ENCODE measurements around the gene KLC1.

The KLC1 gene

DNA sequence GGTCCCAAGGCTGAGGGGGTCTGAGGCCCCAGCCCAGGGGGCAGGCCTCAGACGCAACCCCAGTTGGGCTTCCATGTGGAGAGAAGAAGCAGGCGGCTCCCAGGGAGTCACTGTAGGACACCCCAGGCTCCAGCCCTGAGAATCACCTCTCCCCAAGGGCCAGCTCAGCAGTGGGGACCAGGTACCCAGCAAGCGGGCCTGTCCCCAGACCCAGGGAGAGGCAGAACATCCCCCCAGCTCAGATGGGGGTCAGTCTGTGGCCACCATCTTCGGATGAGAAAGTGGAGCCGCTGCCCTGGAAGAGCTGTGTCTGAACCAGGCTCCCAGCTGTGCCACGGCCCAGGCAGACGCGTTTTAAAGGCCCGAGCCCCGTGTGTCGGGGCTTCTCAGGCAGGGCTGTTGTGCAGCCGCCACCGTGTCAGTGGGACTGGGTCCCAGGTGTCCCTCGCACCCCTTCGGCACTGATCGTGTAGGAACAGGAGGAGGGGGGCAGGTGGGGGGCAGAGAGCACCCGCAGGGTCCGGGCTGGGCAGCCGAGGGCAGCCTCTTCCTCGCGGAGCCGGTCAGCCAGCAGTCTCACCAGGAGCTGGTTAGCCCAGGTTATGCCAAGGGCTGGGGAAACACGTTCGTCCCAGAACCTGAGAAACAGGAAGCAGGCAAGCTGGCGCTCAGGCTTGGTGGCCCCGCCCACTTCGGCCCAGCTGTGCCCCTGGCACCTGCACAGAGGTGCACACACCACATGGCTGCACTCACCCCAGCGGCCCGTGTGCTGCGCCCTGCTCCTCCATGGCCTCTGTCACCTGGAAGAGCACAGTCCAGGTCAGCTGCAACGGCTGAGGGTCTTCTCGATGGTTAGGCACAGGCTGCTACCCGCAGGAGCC, 69.6 kb downstream of the KLC1 start:
- in situ Hi-C loops (cut with HindIII; ENCODE audit: low pct_ligation_motif_present, low pct_unique_long_range_greater_than_20kb, low sequenced_read_pairs), result no loop called here
- DNase-seq, result no peak

DNA sequence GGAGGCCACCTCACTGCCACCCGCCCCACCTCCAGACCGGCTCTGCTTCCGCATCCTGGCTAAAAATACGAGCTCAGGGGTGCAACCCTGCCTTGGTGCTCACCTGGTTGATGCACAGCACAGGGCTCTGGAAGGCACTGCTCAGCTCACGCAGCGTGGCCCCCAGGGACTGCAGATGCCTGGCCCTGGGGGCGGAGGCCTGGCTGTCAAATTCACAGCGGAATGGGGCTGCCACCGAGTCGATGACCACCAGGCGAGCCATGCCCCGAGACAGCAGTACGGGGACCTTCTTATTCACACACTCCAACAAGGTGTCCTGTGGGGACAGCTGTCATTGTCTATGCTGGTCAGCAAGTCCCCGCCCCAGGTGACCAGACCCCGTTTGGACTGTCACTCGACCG, 70.2 kb downstream of the KLC1 start:
- DNase-seq, result no peak

GRCh38 chr14:103699901-103700752, 71.1 kb downstream of the KLC1 start:
- in situ Hi-C loops (cut with HindIII; ENCODE audit: low pct_ligation_motif_present, low pct_unique_long_range_greater_than_20kb, low sequenced_read_pairs), result no loop called here
- DNase-seq, result no peak

More for the DNA sequence above, 70.2 kb downstream of the KLC1 start:
- in situ Hi-C loops (cut with HindIII; ENCODE audit: low pct_ligation_motif_present, low pct_unique_long_range_greater_than_20kb, low sequenced_read_pairs), result no loop called here

DNA sequence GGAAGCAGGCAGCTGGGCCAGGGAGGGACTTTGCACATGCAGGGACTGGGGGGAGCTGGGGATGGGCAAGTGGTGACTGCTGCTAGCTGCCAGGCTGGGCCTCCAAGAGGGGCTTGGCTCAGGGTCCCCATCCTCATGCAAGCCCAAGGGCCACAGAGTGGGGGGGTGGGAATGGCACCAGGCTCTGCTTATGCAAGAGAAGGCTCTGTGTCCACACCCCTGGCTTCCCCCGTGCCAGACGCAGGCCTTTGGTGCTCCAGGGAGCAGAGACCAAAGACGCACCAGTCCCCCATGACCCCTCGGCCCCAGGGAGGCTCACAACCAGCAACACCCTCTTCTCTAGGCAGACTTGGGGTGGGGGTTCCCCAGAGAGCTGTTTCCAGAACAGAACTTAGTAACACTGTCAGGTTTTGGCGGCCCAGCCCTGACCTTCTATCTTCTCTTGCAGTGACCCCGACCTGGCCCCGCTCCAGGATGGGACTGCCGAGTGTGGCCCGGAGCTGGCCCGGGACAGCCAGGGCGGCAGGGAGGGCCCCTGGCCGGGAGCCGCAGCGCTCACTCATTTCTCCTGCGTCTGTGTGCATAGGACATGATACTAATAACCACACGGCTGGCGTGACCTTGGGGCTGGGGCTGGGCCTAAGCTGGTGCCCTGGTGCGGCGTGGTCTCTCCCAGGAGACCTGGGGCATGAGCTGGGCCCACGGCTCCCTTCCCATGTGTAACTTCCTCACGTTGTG, 71.9 kb downstream of the KLC1 start:
- DNase-seq, result no peak
- in situ Hi-C loops (cut with HindIII; ENCODE audit: low pct_ligation_motif_present, low pct_unique_long_range_greater_than_20kb, low sequenced_read_pairs), result no loop called here

DNA sequence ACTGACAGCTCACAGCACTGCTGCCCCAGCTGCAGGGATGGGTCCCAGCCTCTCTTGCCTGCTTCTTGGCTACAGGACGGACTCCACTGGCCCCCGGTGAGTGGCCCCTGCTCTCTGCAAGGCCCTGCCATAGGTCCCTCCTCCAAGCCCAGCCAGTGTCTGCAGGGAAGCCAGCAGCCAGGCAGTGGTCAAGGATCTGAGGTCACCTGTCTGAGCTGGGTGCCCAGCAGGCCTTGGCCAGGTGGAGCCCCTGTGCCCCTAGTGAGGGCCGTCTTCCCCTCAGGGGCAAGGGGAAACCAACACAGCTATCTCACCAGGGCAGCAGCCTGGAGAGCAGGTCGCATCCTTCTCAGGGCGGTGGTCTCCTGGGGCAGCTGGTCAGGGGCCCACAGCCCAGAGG, 73.1 kb downstream of the KLC1 start:
- in situ Hi-C loops (cut with HindIII; ENCODE audit: low pct_ligation_motif_present, low pct_unique_long_range_greater_than_20kb, low sequenced_read_pairs), result no loop called here
- DNase-seq, result no peak

GRCh38 chr14:103702497-103703432, 73.8 kb downstream of the KLC1 start:
- DNase-seq, result no peak
- in situ Hi-C loops (cut with HindIII; ENCODE audit: low pct_ligation_motif_present, low pct_unique_long_range_greater_than_20kb, low sequenced_read_pairs), result no loop called here

- DNase-seq, result no peak
- in situ Hi-C loops (cut with HindIII; ENCODE audit: low pct_ligation_motif_present, low pct_unique_long_range_greater_than_20kb, low sequenced_read_pairs), result no loop called here
These were observed 74.7 kb downstream of the KLC1 start for GRCh38 chr14:103703433-103704385.

DNA sequence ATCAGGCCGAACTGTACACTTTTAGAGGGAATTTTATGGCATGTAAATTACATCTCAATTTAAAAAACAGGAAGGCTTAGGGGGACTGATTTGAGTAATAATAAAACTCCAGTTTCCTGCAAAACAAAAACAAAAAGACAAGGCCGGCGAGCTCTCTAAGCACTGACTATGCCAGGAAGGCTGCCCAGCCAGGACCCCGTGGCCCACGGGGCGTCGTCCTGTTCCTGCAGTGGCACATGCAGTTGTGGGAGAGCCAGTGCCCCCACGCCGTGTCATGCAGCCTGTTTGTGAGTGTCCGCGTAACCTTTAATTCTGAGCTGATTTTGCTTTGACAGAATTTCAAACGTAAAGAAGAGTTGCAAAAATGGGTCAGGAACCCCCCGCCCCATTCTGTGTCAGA, 75.7 kb downstream of the KLC1 start:
- no peak for DNase-seq
- in situ Hi-C loops (cut with HindIII; ENCODE audit: low pct_ligation_motif_present, low pct_unique_long_range_greater_than_20kb, low sequenced_read_pairs), result no loop called here

GRCh38 chr14:103705118-103705503, 76.1 kb downstream of the KLC1 start:
- DNase-seq, result no peak
- in situ Hi-C loops (cut with HindIII; ENCODE audit: low pct_ligation_motif_present, low pct_unique_long_range_greater_than_20kb, low sequenced_read_pairs), result no loop called here

DNA sequence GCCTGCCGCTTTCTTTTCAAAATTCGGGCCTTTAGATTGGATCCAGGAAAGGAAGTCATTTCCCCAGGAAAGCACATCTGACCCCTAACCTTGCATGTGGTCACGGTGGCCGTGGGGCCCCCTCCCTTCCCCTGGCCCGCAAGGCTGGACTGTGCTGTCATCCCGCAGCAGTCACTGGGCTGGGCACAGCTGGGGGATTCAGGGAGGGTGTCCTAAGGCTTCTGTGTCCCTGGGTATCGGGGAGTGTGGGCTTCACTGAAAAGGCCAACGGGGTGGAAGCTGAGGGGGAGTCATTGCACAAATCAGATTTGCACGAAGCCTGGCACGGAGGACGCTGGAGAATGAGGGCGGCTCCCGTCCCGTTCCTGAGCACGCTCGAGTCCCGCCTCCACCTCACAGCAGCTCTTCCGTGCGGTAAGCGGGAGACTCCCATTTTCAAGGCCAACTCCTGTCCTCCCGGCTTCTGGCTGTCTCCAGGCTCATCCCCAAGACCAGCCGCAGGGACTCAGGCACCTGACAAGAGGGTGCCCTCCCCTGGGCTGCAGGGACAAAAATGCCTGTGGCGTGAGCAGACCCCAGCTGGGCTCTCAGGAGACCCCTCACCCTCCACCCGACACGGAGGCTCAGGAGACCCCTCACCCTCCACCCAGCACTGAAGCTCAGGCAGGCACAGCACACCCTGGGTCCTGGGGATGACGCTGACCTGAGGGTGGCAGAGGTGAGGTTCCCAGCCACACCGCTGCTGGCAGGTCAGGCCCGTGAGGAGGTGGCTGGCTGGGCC, 76.7 kb downstream of the KLC1 start:
- in situ Hi-C loops (cut with HindIII; ENCODE audit: low pct_ligation_motif_present, low pct_unique_long_range_greater_than_20kb, low sequenced_read_pairs), result no loop called here
- no peak for DNase-seq

GRCh38 chr14:103706551-103707328, 77.7 kb downstream of the KLC1 start:
- DNase-seq, result no peak
- in situ Hi-C loops (cut with HindIII; ENCODE audit: low pct_ligation_motif_present, low pct_unique_long_range_greater_than_20kb, low sequenced_read_pairs), result no loop called here

DNA sequence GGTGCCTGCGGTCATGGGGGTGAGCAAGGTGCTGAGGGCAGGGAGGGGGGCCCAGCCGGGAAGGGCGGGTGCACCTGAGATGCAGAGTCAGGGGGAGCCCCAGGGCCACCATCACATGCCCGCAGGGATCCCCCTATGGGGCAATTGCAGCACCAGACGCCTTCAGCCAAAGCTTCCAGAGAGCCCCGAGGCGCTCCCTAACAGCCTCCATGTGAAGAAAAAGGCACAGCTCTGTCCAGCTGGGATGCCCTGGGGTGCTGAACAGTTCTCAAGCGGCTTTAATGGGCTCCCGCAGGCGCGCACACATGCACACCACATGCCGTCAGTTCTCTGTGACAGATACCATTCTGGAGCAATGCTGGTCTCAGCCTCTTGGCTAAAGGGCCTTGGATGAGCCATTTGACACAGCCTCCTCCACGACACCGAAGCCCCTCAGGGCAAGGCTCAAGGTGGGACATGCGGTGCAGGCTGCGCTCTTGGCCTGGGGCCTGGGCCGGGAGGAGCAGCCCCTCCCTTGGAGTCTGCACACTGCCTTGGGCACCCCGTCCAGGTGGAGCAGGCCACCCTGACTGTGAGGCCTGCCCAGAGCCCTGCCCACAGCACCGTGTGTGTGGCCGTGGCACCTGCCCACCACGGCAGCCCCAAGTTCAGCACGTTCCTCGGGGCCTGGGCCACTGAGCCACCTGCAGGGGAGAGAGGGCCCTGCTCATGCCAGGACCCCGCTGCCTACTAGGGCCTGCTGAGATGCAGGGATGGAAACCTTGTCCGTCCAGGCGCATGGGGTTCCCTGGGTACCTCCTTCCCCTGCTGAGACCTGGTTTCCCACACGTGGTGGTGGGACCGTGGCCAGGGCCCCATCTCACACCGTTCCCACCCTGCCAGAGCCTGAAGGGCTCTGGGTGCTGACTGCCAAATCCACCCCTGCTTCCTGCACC, 78.6 kb downstream of the KLC1 start:
- no peak for DNase-seq
- in situ Hi-C loops (cut with HindIII; ENCODE audit: low pct_ligation_motif_present, low pct_unique_long_range_greater_than_20kb, low sequenced_read_pairs), result no loop called here

GRCh38 chr14:103708750-103709187, 79.8 kb downstream of the KLC1 start:
- no peak for DNase-seq
- in situ Hi-C loops (cut with HindIII; ENCODE audit: low pct_ligation_motif_present, low pct_unique_long_range_greater_than_20kb, low sequenced_read_pairs), result no loop called here

DNA sequence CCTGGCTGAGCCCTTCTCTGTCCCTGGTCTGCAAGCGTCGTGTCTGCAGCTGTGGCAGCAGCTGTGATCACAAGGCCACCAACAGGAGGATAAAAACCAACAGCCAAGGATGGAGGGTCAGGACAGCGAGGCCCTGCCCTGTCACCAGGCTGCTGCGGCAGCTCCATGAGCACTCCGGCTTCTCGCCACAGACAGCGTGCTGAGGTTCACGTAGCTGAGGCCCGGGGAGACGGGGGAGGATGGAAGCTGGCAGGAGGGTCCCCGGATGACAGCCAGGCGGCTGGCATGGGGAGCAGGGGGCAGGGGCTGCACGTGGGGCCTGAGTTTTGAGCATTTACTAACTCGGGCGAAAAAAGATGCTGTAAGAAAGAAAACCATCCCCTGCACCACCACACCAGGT, 80.8 kb downstream of the KLC1 start:
- in situ Hi-C loops (cut with HindIII; ENCODE audit: low pct_ligation_motif_present, low pct_unique_long_range_greater_than_20kb, low sequenced_read_pairs), result no loop called here
- no peak for DNase-seq

All from ACHN (cell line).